Measurements from ENCODE around the gene SGSM1.

SGSM1 gene

DNA sequence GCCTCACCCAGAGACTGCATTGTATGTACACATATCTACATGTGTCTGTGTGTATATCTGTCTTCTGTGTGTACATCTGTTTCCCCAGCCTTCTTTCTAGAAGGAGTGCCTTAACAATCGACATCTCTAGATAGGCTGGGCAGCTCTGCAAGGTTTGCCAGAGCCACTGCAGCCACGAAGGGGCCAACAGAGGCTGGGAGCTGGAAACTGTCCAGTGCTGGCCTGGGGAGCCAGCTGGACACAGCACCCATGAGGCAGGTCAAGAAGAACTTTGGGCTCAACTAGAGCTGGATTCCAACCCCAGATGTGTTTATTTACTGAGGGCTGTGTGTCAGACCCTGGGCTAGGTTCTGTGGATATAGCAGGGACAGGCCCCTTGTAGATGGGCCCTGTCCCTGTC lies 3.3 kb downstream of the SGSM1 start:
- DNase-seq = no peak

DNA sequence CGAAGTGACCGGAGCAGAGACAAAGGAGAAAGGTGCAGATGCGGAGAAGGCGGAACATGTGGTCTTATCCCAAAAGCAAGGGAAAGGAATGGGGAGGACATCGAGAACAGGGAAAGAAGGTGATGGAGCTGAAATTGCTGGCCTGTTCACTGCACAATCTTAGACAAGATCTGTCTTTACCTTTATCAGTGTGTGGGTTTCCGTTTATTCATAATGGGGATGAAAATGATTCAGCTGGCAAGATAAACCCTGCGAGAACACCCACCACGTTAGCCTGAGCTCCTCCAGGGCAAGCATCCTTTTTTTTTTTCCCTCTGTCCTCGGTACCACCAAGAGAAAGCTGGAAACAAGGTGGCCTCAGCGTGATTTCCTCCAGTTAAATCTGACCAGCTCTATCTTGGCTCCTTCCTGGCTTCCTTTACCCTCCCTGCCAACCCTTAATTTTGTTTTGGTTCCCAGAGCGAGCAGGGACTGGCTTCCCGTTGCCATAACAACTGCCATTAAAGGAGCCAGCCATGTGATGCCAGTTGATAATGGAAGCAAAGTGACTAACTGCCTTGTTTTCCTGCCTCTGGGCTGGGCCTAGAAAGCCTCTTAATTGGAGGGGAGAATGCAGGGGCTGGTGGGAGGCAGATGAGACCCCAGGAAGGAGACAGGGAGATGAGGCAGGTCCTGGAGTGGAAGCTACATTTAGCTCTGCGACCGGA lies 4.2 kb downstream of the SGSM1 start:
- no peak for DNase-seq

DNA sequence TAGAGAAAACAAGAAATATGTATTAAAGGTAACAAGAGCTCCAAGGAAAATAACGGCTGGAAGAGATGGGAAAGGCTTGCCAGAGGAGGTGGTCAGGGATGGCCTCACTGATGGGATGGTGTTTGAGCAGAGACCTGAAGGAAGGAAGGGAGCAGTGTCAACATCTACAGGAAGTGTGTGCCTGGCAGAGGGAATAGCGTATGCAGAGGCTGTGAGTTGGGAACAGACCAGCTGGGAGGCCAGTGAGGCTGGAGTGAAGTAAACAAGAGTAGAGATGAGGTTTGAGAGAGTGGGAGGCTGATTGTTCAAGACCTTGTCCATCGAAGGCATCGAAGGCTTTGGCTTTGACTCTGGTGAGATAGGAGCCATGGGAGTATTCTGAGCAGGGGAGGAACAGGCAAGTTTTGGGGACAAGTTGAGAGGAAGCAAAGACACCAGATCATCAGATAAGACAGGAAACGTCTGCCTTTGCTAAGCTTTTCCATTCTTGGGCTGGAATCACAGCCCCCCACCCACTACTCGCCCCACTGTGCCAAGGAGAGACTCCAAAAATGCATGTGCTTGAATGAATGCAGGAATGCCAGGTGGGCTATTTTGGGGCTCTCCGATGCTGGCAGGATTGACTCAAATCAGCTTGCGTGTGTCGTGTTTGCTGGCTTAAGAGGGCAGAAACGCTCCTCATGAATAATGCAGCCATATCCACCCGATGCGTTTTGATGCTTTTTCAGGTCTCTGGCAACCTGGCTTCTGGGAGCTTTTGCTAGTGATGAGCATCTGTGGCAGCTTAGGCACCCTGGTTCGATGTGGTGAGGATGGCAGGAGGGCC lies 7.2 kb downstream of the SGSM1 start:
- no peak for DNase-seq

DNA sequence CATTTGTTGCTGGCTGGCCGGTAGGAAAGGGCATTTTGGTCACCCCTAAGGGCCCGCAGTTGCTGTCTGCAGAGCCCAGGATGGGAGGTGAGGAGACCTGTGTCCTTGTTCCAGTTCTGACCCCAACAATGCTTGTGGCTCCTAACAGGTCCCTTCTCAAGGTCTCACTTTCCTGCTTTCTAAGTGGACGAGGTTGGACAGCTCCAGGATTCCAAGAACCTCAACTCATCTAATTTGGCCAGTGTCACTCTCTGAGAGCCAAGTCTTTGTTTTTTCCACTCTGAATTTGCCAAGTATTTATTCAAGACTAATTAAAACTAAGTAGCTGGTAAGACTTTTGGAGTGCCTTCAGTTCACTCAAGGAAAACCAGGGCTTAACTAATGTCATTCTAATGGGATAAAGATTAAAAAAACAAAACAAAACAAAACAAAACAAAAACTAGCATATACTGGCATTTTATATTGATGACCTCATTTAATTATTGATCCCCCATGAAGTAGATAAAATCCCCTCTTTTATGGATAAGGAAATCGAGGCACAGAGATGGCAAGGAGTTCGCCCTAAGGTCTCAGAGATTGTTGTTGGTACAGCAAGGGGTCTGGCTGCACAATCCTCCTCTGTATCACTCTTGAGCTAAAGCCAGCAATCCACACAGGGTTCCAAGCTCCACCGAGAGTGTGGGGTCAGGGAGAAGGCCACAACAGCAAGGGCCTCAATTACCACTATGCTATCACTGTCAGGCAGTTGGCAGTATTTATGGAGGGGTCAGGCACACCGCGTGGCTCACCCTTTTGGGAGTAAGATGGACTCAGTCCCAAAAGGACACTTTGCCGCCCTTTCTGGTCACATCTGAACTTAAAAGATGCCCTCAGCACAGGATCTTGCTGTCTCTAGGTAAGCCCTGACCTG lies 8.1 kb downstream of the SGSM1 start:
- DNase-seq = no peak

DNA sequence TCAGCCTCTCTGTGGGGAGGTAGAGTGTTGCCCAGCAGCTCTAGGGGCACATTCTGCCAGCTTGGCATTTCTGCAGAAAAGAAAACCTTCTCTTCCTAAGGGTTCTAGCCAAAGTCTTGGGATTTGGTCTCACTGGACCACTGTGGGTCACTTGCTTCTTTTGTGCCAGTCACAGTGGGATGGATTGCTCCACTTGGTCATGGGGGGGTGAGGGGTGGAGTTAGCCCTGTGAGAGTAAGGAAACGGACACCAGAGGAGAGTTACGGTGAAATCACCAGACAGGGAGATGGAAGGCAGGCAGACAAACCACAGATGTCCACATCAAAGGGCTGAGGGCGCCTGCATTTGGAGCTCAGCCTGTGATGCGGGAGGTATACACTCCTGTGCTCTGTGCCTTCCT lies 10.8 kb downstream of the SGSM1 start:
- peak in 1 of 3 donors; percentile 12 for DNase-seq

DNA sequence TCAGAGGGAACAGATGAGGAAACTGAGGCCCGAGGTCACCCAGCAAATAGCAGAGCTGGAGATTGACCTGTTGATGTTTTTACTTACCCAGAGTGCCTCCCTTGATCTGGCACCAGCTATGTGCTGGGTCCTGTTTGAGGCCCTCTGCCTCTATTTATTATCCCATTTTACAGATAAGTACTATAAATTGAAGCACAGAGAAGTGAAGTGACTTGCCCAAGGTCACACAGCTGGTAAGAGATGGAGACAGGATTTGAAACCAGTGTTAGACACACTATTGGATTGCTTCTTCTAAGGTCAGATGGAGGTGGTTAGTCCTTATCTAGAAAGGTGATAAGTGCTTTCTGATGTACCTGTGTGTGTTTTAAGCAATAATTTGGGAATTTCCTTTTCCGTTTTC lies 13.5 kb downstream of the SGSM1 start:
- DNase-seq = no peak

DNA sequence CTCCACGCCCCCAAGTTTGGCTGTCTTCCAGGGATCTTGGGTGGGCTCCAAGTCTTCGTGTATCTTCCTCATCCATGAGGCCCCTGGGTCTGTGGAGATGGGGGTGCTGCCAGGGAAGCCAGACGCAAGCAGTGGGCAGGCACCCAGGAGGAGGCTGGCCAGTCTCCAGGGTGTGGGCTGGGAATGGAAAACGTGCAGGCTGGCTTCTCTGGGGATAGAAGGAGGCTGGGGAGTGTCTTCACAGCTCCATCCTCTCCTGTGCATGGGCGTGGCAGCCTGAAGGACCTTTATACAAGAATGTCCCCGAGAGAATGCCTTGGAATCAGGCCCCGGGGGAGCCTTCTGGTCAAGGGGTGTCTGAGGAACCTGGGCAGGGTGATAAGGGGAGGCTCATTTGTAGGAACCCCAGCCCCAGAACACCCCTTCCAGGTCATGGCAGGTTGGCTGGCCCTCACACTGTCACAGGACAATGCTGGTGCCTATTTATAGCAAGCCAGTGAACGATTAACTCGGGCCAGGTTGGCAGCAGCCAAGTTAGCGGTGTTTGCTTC lies 14.0 kb downstream of the SGSM1 start:
- DNase-seq = no peak

DNA sequence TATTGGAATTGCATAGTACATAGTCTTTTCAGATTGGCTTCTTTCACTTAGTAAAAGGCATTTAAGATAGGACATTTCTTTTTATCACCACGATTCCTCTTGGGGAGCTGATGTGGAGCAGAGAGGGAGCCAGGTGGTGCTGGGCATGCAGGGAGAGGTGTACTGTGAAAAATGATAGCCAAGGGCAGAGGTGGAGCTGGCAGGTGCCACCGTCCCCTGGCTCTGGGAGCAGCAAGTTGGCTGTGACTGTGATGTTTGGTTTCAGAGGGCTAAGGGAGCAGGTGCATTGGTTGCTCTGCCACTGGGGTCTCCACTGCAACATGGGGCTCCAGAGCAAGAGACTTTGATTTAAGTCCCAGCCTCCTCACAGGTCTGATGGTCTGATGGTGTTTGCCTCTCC lies 16.5 kb downstream of the SGSM1 start:
- DNase-seq = no peak

DNA sequence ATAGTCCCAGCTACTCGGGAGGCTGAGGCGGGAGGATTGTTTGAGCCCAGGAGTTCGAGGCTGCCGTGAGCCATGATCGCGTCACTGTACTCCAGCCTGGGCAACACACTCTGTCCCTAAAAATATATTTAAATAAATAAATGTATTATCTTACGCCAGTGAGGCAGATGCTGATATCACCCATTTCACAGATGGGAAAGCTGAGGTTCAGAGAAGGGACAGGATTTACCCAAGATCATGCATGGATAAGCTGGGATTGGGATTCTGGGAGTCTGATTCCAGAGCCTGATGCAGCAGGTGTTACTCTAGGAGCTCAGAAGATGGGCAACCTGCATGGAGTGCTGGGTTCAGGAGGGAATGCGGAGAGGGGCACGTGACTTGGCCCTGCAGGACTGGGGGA lies 17.8 kb downstream of the SGSM1 start:
- no peak for DNase-seq

DNA sequence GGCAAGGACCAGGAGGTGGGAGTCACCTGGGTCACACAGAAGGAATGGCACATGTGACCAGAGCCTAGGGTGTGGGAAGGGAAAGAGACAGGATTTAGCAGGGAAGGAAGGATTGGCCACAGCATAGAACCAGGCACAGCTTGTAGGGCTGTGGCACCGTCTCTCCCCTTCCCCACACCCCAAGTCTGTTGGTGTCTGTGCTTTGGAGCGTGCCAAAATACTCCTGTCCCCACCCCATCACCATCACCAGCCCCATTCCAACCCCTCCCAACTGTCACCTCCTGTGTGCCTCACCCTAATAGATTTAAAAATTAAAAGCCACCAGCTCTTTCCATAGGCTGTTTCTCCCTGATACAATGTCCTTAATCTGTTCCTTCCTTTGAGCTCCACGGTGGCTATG lies 18.2 kb downstream of the SGSM1 start:
- no peak for DNase-seq

DNA sequence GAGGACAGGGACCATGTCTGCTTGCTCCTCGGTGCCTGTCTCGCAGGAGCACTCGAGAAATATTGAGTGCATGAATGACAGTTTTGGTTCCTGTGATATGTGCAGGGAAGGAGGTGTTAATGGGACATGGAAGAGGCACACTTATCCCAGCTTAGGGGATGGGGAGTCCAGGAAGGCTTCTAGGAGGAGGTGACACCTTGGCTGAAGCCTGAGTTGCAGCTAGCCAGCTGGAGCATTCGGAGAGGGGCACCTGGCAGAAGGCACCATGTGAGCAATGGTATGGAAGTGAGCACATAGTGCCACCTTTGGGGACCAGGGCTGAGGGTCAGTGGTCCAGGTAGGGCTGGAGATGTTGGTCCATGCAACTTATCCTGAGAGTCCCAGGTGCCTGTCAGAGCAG lies 18.9 kb downstream of the SGSM1 start:
- no peak for DNase-seq

DNA sequence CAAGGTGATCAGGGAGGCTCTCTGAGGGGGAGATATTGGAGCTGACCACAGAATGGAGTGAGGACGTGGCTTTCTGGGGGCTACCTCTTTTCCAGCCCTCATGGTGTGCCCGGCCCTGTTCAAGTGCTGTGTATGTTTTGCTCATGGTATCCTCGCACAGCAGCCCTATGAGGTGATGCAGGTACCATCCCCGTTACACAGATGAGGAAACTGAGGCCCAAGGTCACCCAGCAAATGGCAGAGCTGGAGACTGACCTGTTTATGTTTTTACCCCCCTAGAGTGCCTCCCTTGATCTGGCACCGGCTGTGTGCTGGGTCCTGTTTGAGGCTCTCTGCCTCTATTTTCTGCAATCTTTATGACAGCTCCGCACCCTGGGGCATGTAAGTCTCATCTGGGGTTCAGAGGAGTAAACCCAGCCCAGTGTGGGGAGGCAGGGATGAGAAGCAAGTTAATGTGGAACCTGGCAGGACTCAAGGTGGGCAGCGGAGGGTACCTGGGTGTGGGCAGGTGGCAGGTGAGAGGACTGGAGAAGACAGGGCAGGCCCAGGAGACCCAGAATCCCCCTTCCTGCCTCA lies 20.8 kb downstream of the SGSM1 start:
- DNase-seq = no peak

DNA sequence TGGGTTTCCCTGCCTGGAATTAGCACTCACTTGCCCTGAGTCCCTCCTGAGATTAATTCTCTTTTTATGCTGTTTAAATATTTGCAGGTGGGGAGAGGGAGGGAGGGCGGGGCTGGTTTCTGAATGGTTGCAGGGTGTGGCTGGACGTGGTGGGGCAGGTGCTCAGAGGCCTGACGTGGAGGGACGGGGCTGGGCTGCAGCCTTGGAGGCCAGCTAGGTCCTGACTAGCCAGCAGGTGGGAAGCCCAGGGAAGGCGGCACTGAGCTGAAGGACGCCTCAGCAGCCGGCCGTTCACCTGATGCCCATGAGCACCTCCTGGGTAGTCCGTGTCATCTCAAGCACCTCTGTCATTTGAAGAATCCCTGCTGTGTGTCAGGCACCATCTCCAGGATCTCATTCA lies 21.3 kb downstream of the SGSM1 start:
- DNase-seq = no peak

DNA sequence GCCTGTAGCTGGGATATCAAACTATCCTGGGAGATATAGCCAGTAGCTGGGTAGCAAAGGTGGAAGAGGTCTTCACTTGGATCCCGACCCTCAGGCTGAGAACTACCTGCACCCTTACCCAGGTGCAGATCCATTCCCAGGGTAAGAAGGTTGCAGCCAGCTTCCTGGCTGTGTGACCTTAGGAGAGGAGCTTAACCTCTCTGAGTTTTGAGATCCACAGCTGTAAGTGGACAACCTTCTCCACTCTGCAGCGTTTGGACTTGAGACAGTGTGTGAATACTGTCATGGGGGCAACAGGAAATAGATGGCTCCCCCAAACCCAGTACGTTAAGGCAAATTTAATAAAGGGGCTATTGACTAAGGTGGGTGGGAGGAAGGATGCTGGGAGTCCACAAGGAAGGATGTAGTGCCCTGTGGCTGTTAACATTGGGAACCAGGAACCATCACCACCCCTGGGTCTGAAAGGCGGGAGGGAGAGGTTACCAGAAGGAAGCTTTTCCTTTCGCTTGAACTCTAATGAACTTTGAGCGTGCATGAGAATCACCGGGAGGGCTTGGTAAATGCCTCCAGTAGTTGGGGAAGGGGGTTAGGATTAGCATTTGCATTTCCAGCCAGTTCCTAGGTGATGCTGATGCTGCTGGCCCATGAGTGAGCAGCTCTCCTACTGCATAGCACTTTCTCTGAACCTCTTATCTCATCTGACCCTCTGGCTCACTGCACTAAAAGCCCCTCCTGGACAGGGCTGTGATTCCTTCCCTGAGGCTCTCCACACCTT lies 24.4 kb downstream of the SGSM1 start:
- DNase-seq = no peak

DNA sequence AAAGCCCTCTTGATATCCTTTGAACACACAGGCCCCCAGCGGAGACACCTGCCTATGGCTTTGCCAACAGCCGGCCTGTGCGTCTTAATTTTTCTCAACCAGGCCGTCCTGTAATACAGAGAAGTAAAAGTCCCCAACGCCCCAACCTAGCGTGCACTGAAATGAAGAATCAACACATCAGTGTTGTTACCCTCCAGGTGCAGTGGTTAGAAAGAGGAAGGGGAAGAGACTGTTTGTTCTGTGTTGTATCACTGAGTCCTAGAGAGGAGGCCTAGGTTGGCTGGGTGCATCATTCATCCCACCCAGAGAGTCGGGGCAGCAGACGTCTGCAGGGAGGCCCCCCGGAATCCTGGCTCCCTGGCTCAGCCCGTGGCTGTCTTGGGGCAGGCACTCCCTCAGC lies 25.7 kb downstream of the SGSM1 start:
- no peak for DNase-seq

DNA sequence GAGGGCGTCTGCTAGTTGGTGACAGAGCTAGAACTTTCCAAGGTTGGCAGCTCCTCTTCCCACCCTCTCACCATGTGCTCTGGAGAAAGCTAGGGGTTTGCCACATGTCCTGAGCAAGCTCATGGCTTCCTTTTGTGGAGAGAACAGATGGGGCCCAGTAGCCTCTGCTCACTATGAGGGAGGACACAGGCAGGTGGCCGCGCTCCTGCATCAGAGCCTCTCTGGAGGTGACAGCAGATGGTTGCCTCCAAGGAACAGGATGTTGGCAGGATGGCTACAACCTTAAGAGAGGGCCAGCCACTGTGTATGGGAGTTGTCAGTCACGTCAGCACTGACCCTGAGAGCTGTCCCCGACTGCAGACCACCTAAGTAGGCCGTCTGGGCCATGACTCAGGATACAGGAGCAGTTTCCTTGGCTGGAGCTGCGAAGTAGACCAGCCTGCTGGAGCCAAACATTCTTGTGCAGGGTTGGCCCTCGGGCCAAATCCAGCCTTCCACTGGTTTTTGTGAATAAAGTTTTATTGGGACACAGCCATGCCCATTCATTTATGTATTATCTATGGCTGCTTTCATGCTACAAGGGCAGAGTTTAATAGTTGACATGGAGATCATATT lies 28.0 kb downstream of the SGSM1 start:
- no peak for DNase-seq

DNA sequence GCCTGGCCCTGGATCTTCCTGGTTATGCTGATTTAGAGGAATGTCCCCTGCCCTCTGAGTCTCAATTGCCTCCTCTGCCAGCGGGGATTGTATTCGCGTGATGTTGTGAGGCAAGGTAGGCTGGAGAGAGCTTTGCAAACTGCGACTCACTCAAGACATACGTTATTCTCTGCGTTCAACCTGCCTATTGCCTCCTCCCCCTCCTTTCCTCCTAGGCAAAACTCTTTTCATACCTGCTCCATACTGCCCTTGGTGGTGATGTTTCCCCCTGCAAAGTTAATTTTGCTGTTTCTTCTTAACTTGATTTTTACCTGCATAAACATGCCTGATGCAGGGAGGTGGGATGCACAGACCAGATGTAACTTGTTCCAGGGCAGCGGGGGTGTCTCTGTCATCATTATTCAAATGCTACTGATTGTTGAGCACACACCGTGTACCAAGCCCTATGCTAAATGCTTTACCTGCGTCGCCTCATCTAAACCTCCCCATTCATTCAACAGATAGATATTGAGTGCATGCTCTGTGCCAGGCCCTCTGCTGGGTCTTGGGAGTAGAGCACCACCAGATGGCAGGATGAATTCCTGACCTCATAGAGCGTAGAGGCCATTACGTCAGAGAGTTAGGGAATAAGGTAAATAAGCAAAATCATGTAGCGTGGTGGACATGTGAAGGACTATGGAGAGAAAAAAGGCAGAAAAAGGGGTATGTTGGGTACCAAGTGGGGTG lies 29.0 kb downstream of the SGSM1 start:
- peak in 2 of 3 donors; percentile 6 to 17 for DNase-seq

DNA sequence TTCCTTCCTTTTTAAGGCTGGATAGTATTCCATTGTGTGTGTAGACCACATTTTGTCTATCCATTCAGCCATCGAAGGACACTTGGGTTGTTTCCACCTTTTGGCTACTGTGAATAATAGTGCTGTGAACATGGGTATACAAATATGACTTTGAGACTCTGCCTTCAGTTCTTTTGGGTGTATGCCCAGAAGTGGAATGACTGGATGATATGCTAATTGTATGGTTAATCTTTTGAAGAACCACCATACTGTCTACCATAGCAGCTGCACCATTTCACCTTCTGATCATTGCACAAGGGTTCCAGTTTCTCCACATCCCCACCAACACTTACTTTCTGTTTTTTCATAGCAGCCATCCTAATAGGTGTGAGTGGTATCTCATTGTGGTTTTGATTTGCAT lies 30.3 kb downstream of the SGSM1 start:
- no peak for DNase-seq

DNA sequence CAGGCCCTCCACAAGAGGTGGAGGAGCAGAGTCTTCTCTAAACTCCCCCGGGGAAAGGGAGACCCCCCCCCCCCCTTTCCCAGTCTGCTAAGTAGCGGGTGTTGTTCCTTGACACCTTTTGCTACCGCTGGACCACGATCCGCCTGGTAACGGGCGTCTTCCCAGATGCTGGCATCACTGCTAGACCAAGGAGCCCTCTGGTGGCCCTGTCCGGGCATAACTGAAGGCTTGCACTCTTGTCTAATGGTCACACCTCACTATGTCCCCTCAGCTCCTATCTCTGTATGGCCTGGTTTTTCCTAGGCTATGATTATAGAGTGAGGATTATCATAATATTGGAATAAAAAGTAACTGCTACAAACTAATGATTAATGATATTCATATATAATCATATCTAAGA lies 31.5 kb downstream of the SGSM1 start:
- DNase-seq = peak in 1 of 3 donors; percentile 4

DNA sequence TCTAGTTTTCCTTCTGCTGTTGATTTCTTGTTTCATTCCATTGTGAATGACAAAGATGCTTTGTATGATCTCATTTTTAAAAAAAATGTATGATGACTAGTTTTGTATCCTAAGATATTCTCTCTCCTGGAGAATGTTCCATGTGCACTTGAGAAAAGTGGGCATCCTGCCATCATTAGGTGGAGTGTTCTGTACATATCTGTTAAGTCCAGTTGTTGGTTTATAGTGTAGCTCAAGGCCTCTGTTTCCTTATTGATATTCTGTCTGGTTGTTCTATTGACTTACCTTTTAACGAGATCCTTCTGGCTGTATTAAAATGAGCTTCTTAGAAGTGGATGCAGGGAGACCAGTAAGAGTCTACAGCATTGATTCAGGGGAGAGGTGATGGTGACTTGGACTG lies 35.2 kb downstream of the SGSM1 start:
- no peak for DNase-seq

DNA sequence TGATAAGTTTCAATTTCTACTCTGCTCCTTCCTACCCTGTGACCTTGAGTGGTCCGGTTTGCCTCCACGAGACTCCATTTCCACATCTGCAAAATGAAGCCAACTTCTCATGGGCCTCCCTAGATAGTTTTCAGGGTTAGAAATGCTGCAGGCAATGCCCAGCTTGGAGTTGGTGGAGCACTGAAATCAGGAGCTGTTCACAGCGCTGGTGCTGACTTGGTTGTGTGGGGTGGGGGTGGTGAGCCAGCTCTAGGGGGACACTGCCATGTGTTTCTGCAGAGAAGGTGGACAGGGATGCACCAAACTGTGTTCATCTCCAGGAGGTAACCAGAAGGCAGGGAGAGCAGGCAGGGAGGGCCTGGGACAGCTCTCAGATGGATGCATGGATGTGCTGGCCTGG lies 37.0 kb downstream of the SGSM1 start:
- no peak for DNase-seq

Measured in suppressor macrophage treated with lipopolysaccharide for 1 hour (primary cell).